ENCODE measurements around the gene C3orf62.
"Not testable (repeated sequence)": the region's sequence is repeated elsewhere in the genome, so short reads cannot be mapped to it uniquely, and the experiment has no call there.

C3orf62 gene

GRCh38 chr3:49269443-49270155, 7.4 kb downstream of the C3orf62 start:
- in situ Hi-C loops (cut with MboI; ENCODE audit: low sequenced_read_pairs): no loop called here

DNA sequence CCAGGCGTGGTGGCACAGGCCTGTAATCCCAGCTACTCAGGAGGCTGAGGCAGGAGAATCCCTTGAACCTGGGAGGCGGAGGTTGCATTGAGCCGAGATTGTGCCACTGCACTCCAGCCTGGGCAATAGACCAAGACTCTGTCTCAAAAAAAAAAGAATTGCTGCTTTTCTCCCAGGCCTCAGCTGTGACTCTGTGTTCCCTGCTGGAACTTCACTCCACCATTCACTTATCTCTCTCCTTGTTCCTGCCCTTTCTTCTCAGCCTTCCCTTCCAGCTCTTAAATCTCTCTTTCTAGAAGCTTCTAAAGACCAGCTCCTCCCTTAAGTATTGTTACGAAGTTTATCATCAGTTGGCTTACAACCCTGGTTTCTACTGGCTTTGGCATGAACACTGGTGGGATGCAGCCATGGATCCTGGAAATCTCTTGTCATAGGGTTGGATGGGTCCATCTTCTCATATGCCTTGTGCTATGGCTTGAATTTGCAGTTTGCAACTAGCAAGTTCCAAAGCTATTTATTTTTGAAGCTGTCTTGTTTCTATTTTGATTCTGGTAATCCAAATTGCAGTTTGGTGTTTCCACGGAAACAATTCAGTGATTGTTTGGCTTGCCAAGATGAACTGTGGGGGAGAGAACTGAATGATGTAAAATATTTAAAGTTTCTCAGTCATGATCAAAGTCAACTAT, 10.5 kb downstream of the C3orf62 start:
- in situ Hi-C loops (cut with MboI; ENCODE audit: low sequenced_read_pairs): no loop called here

GRCh38 chr3:49265661-49266386, 11.2 kb downstream of the C3orf62 start:
- in situ Hi-C loops (cut with MboI; ENCODE audit: low sequenced_read_pairs): no loop called here

GRCh38 chr3:49263159-49263889, 13.7 kb downstream of the C3orf62 start:
- in situ Hi-C loops (cut with MboI; ENCODE audit: low sequenced_read_pairs): no loop called here

GRCh38 chr3:49260806-49261324, 16.2 kb downstream of the C3orf62 start:
- in situ Hi-C loops (cut with MboI; ENCODE audit: low sequenced_read_pairs): no loop called here

DNA sequence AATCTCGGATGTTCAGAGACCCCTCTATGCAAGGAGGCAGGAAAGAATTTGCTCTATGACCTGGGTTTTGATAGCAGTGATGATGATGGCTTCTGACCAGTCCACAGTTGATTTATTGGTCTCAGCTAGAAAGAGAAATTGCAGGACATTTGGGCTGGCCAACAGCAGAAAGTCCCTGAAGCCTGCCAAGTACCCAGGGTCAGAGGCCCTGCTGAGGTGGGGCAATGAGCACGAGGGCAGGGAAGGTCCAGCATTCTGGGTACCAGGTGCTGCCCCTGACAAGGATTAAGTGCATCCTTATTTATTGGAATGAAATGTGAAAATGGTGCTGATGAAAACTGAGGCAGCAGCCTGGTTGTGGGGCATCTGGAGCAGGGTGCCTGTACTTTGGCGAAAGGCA, 19.8 kb downstream of the C3orf62 start:
- in situ Hi-C loops (cut with MboI; ENCODE audit: low sequenced_read_pairs): no loop called here

GRCh38 chr3:49255718-49256511, 21.1 kb downstream of the C3orf62 start:
- in situ Hi-C loops (cut with MboI; ENCODE audit: low sequenced_read_pairs): no loop called here

DNA sequence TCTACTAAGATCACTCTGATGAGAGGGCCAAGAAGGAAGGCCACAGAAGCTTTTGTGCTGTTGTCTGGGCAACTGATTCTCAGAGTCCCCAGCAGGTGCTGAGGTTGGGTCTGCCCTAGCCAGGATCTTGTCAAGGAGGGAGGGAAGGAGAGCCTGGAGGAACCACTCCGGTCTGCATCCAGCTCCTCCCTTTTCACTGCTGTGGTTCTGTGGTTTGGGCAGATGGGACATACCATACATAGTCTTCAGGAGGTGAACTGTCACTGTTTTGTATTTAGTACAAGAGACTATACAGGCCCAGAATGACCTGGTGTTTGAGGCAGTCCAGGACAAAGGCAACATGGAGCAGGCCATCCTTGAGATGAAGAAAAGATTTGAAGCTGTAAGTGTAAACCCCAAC, 21.9 kb downstream of the C3orf62 start:
- in situ Hi-C loops (cut with MboI; ENCODE audit: low sequenced_read_pairs): no loop called here

- in situ Hi-C loops (cut with MboI; ENCODE audit: low sequenced_read_pairs): no loop called here
These were observed 23.5 kb downstream of the C3orf62 start for GRCh38 chr3:49253512-49253911.

DNA sequence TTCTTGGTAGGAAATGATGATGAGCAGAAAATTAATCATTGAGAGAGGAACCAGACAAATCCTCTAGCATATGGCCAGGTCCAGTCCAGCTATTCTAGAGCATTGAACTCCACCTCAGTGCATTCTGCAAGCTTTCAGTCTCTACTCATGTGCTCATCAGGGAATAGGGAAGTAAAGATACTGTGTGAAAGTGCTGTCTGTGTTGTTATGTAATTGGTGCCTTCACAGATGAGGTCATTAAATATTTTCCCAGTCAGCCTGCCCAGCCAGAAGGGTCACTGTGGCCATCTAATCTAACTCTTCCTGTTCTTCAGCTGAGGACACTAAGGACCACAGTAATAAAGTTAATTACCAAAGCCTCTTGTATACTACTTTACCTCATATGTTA, 28.2 kb downstream of the C3orf62 start:
- in situ Hi-C loops (cut with MboI; ENCODE audit: low sequenced_read_pairs): no loop called here

- in situ Hi-C loops (cut with MboI; ENCODE audit: low sequenced_read_pairs): no loop called here
These were observed 32.3 kb downstream of the C3orf62 start for GRCh38 chr3:49244581-49245205.

- in situ Hi-C loops (cut with MboI; ENCODE audit: low sequenced_read_pairs): not testable (repeated sequence)
These were observed 36.9 kb downstream of the C3orf62 start for GRCh38 chr3:49240091-49240490.

DNA sequence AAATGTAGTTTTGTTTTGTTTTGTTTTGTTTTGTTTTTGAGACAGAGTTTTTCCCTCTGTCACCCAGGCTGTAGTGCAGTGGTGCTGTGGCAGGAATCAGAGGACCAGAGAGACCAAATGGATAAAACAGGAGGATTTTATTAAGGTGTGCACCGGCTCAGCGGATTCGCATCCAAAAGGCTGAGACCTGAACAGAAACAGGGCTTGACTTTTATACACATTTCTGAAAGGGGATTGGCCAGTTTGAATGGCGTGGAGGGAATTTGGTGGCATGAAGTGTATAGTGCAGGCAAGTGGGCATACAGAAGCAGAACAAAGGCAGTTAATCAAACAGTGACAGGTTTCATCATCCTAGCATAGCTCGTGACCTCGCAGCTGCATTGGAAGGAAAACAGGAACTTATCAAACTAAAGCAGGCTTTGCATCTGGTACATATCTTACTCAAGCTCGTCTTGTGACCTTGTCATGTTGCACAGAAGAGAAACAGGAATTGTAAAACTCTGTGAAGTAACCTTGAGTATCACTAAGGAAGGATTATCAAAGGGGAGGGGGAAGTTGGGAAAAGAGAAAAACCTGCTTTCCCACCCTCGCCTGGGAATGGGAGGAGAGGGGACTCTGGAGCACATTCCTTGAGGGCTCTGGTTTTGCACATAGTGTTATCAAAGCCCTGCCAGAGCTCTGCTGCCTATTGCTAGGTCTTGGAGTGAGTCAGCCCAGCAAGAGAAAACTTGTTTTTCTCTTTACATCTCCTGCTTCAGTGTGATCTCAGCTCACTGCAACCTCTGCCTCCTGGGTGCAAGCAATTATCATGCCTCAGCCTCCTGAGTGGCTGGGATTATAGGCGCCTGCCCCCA, 38.5 kb downstream of the C3orf62 start:
- in situ Hi-C loops (cut with MboI; ENCODE audit: low sequenced_read_pairs): no loop called here

DNA sequence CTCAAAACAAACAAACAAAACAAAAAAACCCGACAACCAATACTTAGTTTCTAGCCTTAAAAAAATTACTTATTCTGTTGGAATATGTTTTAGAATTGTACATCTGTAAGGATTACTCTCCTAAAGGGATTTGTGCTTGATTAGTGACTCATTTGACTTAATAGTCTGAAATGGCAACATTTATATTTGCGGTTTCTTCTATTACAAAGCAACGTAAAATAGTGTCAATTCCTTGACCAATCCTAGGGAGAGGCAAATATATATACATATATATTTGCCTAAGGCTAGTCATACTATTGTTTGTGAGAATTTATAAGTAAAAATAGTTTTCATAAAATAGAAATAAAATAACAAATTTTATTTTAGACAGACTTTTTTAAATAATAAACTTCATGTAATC, 39.7 kb downstream of the C3orf62 start:
- in situ Hi-C loops (cut with MboI; ENCODE audit: low sequenced_read_pairs): no loop called here

GRCh38 chr3:49236226-49236625, 40.8 kb downstream of the C3orf62 start:
- in situ Hi-C loops (cut with MboI; ENCODE audit: low sequenced_read_pairs): no loop called here

DNA sequence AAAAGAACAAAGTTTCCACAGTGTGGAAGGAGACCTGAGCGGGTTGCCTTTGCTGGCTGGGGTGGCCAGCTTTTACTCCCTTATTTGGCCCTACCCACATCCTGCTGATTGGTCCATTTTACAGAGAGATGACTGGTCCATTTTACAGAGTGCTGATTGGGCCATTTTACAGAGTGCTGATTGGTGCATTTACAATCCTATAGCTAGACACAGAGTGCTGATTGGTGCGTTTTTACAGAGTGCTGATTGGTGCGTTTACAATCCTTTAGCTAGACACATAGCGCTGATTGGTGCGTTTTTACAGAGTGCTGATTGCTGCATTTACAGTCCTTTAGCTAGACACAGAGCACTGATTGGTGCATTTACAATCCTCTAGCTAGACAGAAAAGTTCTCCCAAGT, 48.2 kb downstream of the C3orf62 start:
- in situ Hi-C loops (cut with MboI; ENCODE audit: low sequenced_read_pairs): not testable (repeated sequence)

- in situ Hi-C loops (cut with MboI; ENCODE audit: low sequenced_read_pairs): no loop called here
These were observed 55.0 kb downstream of the C3orf62 start for GRCh38 chr3:49222002-49222401.

DNA sequence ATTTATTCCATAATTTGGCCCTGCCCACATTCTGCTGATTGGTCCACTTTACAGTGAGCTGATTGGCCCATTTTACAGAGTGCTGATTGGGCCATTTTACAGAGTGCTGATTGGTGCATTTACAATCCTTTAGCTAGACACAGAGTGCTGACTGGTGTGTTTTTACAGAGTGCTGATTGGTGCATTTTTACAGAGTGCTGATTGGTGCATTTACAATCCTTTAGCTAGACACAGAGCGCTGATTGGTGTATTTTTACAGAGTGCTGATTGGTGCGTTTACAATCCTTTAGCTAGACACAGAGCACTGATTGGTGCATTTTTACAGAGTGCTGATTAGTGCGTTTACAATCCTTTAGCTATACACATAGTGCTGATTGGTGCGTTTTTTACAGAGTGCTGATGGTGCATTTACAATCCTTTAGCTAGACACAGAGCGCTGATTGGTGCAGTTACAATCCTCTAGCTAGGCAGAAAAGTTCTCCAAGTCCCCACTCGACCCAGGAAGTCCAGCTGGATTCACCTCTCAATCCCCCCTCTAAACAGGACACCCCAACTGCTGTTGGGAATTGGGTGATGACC, 56.0 kb downstream of the C3orf62 start:
- in situ Hi-C loops (cut with MboI; ENCODE audit: low sequenced_read_pairs): not testable (repeated sequence)

GRCh38 chr3:49219132-49219531, 57.9 kb downstream of the C3orf62 start:
- in situ Hi-C loops (cut with MboI; ENCODE audit: low sequenced_read_pairs): no loop called here
